HCT116 (cell line): ENCODE results near the gene MYO1E.

Source experiments
- CTCF ChIP-seq, 3 experiments: fragments of 200-600 bp in 1 of 3; sonication (generic) in 1 of 3; IDR thresholded peaks in 2 of 3; conservative IDR thresholded peaks in 1 of 3; 2 replicates each; pipeline ENCODE4 v1.5.1; 2012 to 2017; ENCODE audit warnings: low read depth in 2 of 3, low read length in 2 of 3, antibody characterized with exemption in 1 of 3, borderline replicate concordance in 1 of 3, control low read depth in 1 of 3, mild to moderate bottlenecking in 1 of 3, mixed read lengths in 1 of 3, mixed run types in 1 of 3, moderate library complexity in 1 of 3; ENCODE audit not compliant: insufficient read depth in 1 of 3
- EZH2 ChIP-seq: fragments of 200-600 bp; sonication (generic); IDR thresholded peaks from 2 replicates; pipeline ENCODE4 v1.6.1; 2017; ENCODE audit warnings: antibody characterized with exemption, mixed run types
- SRF ChIP-seq: IDR thresholded peaks from 2 replicates; pipeline ENCODE4 v1.6.1; 2012; ENCODE audit warnings: low read depth
- YY1 ChIP-seq: IDR thresholded peaks from 2 replicates; pipeline ENCODE4 v1.6.1; 2011; ENCODE audit warnings: low read length, low read depth, moderate library complexity, mild to moderate bottlenecking; ENCODE audit not compliant: insufficient replicate concordance; ENCODE audit errors: extremely low read depth

DNA sequence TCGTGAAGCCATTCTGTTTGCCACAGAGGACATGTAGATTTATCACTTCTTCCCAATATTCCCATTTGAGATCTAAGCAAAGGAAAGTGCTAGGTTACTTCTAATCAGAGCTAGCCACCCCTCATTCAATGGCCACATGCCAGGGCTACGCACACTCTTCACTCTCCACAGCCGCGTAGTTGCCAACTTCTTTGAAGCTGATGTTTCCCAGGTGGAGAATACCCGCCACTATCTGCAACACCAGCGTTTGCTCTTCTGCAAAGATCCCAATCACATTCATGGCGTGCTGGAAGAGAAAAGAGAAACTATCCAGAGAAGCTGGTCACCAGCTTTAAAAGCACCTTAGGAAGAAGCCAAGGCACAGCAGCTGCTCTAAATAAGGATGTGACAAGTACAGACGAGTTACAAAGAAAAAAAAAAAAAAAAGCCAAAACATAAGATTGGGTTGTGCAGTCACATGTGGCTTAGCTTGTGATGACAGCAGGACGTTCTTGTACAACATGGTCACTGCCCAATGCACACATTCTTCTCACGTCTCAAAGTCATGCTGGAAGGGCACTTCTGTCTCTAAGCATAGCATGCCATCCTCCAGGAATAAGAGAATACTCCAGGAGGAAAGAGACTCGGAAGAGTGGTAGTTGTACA is 149.6 kb downstream of the MYO1E start:
- TF ChIP-seq YY1 (no peak), CTCF (IDR thresholded peaks at IDR 0.05 in 2 of 3, conservative IDR thresholded peaks at IDR 0.05 in 1 of 3; ENCODE audit: borderline replicate concordance in 1 of 3, insufficient read depth in 1 of 3, low read depth in 2 of 3, low read length in 2 of 3) (no peak), EZH2 (no peak), SRF (no peak)
